Measurements from ENCODE around the gene RHCG. TPM values are rescaled to one million over a fixed set of nuclear protein-coding genes. Genes with fewer than 3 reads are reported as not detected.

Gene RHCG
- total and polyA plus RNA-seq, 2 of the 13 experiments (the other 11 are each of a cell fraction or from before 2014, with no cell fraction given) = not detected

GRCh38 chr15:89436560-89437311, 59.6 kb downstream of the RHCG start (continued):
- TF ChIP-seq DZIP1 (CRISPR knock-in tag; IDR thresholded peaks at IDR 0.05) (no peak), ZNF143 (CRISPR knock-in tag; IDR thresholded peaks at IDR 0.05) (no peak), PITX1 (CRISPR knock-in tag; IDR thresholded peaks at IDR 0.05) (no peak), ZNF225 (CRISPR knock-in tag; IDR thresholded peaks at IDR 0.05) (no peak), FLYWCH1 (CRISPR knock-in tag; IDR thresholded peaks at IDR 0.05) (no peak), ZFP37 (CRISPR knock-in tag; IDR thresholded peaks at IDR 0.05; ENCODE audit: borderline replicate concordance) (no peak), HMGXB3 (CRISPR knock-in tag; IDR thresholded peaks at IDR 0.05; ENCODE audit: borderline replicate concordance) (no peak), CTCF (CRISPR knock-in tag; IDR thresholded peaks at IDR 0.05) (0 out of 2 replicates have a peak, but pooled peaks have one; percentile 16), MTA3 (CRISPR knock-in tag; IDR thresholded peaks at IDR 0.05) (no peak), HNRNPUL1 (IDR thresholded peaks at IDR 0.05; ENCODE audit: low read depth, low read length) (no peak), HNF4A (CRISPR knock-in tag; IDR thresholded peaks at IDR 0.05) (peak; percentile 31; the same call in 1 of the 2 replicates)
